GM12891 (cell line): ENCODE data around the gene DIP2A.

Source experiments
- POLR2A ChIP-seq: IDR thresholded peaks from 2 replicates; pipeline ENCODE4 v1.6.1; 2011; ENCODE audit warnings: low read depth, low read length, control low read depth
- POLR2AphosphoS5 ChIP-seq: IDR thresholded peaks from 2 replicates; pipeline ENCODE4 v1.6.1; 2011; ENCODE audit warnings: low read depth, low read length, control low read depth
- POU2F2 ChIP-seq: IDR thresholded peaks from 2 replicates; pipeline ENCODE4 v1.6.1; 2011; ENCODE audit warnings: low read depth, mild to moderate bottlenecking, control low read depth, low read length, moderate library complexity
- TAF1 ChIP-seq: IDR thresholded peaks from 2 replicates; pipeline ENCODE4 v1.6.1; 2011; ENCODE audit warnings: low read depth, low read length, control low read depth

GRCh38 chr21:46537026-46537425 lies 78.3 kb downstream of the DIP2A start:
- TF ChIP-seq TAF1, result no peak
- no peak for TF ChIP-seq POLR2A
- no peak for TF ChIP-seq POU2F2
- no peak for TF ChIP-seq POLR2AphosphoS5
